Glutamatergic neuron (in vitro differentiated cells): ENCODE data around the gene WSB2. TPM values are rescaled to one million over a fixed set of nuclear protein-coding genes. Genes with fewer than 3 reads are reported as not detected.
"Not testable (repeated sequence)": the region's sequence is repeated elsewhere in the genome, so short reads cannot be mapped to it uniquely, and the experiment has no call there.

Experiments
- DNase-seq: peaks from one replicate; pipeline ENCODE4 v3.0.0; 2022
- H3K27ac Mint-ChIP-seq: one replicate; pipeline ENCODE4 v1.8.0; 2020; ENCODE audit warnings: mild to moderate bottlenecking, mixed read lengths, inconsistent platforms; ENCODE audit not compliant: unreplicated experiment
- H3K27me3 Mint-ChIP-seq: one replicate; pipeline ENCODE4 v1.8.0; 2020; ENCODE audit warnings: mild to moderate bottlenecking, moderate library complexity, mixed read lengths, inconsistent platforms; ENCODE audit not compliant: unreplicated experiment
- H3K36me3 Mint-ChIP-seq: one replicate; pipeline ENCODE4 v1.8.0; 2020; ENCODE audit warnings: mild to moderate bottlenecking, mixed read lengths, inconsistent platforms; ENCODE audit not compliant: unreplicated experiment
- H3K4me1 Mint-ChIP-seq: one replicate; pipeline ENCODE4 v1.8.0; 2020; ENCODE audit warnings: mild to moderate bottlenecking, low read depth, mixed read lengths, inconsistent platforms; ENCODE audit not compliant: unreplicated experiment
- H3K4me3 Mint-ChIP-seq: one replicate; pipeline ENCODE4 v1.8.0; 2020; ENCODE audit warnings: mild to moderate bottlenecking, mixed read lengths, inconsistent platforms; ENCODE audit not compliant: unreplicated experiment
- H3K9me3 Mint-ChIP-seq: one replicate; pipeline ENCODE4 v1.8.0; 2020; ENCODE audit warnings: mild to moderate bottlenecking, moderate library complexity, mixed read lengths, inconsistent platforms; ENCODE audit not compliant: unreplicated experiment
- total RNA-seq: library from RNA; stranded (reverse); fragmentation: NEBNext Ultra II Directional; extraction: Animal tissue kit (Norgen Biotek cat#: 25700); gene quantifications from one replicate; pipeline ENCODE4 v1.2.1, GENCODE V29; 2021; ENCODE audit not compliant: unreplicated experiment
- TF ChIP-seq, protein P1 (sequence below): fragments of 200-600 bp; sonication (generic); IDR thresholded peaks from one replicate; pipeline ENCODE4 v1.5.0; 2021; ENCODE audit not compliant: partially characterized antibody, unreplicated experiment

WSB2 gene
- total RNA-seq, 1 donor from 2014 or later, result 76.4 TPM

DNA sequence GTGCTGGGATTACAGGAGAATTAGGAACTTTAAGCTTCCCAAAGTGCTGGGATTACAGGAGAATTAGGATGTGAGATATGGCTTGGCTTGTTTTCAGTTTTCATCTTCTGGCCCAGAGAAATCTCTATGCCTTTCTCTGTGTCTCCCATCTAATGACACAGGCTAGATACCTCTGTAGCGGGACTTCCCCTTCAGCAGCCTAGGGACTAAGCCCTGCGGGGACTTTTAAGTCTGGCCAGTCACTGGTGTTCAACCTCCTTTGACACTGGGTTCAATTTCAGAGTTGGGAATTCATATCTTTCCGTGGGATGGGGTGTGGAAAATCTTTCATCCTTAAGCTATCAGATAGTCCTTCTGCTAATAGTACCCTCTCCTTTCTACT lies 38.3 kb downstream of the WSB2 start:
- Mint-ChIP-seq H3K4me3 (no peak overlapping the region), H3K9me3 (peaks cover 2% of the 10 kb centered on the region), H3K36me3 (no peaks in the 10 kb centered on the region), H3K27me3 (peaks cover 3% of the 10 kb centered on the region), H3K27ac (no peak overlapping the region), H3K4me1 (no peaks in the 10 kb centered on the region)
- DNase-seq, result no peak
- TF ChIP-seq, protein P1, sequence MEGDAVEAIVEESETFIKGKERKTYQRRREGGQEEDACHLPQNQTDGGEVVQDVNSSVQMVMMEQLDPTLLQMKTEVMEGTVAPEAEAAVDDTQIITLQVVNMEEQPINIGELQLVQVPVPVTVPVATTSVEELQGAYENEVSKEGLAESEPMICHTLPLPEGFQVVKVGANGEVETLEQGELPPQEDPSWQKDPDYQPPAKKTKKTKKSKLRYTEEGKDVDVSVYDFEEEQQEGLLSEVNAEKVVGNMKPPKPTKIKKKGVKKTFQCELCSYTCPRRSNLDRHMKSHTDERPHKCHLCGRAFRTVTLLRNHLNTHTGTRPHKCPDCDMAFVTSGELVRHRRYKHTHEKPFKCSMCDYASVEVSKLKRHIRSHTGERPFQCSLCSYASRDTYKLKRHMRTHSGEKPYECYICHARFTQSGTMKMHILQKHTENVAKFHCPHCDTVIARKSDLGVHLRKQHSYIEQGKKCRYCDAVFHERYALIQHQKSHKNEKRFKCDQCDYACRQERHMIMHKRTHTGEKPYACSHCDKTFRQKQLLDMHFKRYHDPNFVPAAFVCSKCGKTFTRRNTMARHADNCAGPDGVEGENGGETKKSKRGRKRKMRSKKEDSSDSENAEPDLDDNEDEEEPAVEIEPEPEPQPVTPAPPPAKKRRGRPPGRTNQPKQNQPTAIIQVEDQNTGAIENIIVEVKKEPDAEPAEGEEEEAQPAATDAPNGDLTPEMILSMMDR, result no peak

DNA sequence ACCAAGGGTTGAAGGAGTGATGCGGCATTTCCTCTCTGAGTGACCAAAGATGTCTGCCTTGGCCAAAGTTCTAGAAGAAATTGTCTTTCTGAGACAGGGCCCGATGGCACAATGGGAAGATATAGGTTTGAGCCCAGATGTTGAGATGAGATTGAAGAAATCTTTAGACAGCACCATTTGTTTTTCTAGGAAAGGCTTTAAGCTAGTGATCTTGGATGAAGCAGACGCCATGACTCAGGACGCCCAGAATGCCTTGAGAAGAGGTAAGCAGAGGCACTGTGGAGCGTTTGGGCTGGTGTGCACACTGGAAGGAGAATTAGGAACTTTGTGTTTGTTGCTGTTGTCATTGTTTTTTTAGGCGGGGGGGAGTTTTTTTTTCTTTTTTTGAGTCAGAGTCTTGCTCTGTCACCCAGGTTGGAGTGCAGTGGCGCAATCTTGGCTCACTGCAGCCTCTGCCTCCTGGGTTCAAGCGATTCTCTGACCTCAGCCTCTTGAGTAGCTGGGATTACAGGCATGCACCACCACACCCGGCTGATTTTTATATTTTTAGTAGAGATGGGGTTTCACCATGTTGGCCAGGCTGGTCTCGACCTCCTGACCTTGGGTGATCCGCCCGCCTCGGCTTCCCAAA lies 38.8 kb downstream of the WSB2 start:
- H3K4me1 Mint-ChIP-seq, H3K36me3 Mint-ChIP-seq, H3K9me3 Mint-ChIP-seq, DNase-seq, H3K4me3 Mint-ChIP-seq, H3K27me3 Mint-ChIP-seq: not testable (repeated sequence)
- H3K27ac Mint-ChIP-seq, result peak overlapping the region; percentile 20

DNA sequence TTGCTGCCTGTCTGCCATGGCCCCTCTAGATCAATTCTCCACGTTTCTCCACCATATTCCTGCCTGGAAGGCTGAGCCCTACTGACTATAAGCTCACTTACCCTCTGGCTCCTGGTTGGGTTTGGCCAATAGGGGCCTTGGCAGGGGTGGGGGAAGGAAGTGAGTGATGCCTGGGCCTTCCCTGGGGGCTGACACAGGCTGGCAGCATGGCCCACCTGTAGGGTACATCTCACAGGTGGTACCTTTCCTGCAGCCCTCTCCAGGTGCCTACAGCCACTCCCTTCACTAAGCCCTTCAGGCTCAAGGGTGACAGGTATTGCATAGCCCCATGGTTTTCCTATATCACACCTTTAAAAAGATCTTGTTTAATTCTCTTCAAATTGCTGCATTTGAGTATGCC lies 40.9 kb downstream of the WSB2 start:
- Mint-ChIP-seq H3K9me3 (peaks cover 2% of the 10 kb centered on the region), H3K36me3 (no peaks in the 10 kb centered on the region), H3K4me3 (no peak overlapping the region), H3K4me1 (no peaks in the 10 kb centered on the region), H3K27me3 (no peaks in the 10 kb centered on the region), H3K27ac (no peak overlapping the region)
- TF ChIP-seq, protein P1, result no peak
- no peak for DNase-seq

DNA sequence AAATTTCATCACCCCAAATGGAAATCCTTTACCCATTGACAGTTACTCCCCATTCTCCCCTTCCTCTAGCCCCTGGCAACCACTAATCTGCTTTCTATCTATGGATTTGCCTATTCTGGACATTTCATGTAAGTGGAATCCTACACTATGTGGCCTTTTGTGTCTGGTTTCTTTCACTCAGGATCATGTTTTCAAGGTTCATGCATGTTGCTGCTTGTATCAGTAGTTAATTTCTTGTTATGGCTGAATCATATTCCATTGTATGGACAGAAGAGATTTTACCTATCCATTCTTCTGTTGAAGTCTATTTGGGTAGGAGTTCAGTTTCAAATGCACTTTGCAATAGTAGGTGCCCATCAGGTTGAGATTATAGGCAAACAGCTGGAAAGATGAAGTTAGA lies 43.1 kb downstream of the WSB2 start:
- TF ChIP-seq, protein P1, result no peak
- H3K4me3 Mint-ChIP-seq, result peak overlapping the region; percentile 82
- DNase-seq, result no peak
- peak overlapping the region; percentile 7 for H3K27ac Mint-ChIP-seq
- no peaks in the 10 kb centered on the region for H3K4me1 Mint-ChIP-seq
- no peaks in the 10 kb centered on the region for H3K36me3 Mint-ChIP-seq
- H3K27me3 Mint-ChIP-seq, result no peaks in the 10 kb centered on the region
- peaks cover 2% of the 10 kb centered on the region for H3K9me3 Mint-ChIP-seq

DNA sequence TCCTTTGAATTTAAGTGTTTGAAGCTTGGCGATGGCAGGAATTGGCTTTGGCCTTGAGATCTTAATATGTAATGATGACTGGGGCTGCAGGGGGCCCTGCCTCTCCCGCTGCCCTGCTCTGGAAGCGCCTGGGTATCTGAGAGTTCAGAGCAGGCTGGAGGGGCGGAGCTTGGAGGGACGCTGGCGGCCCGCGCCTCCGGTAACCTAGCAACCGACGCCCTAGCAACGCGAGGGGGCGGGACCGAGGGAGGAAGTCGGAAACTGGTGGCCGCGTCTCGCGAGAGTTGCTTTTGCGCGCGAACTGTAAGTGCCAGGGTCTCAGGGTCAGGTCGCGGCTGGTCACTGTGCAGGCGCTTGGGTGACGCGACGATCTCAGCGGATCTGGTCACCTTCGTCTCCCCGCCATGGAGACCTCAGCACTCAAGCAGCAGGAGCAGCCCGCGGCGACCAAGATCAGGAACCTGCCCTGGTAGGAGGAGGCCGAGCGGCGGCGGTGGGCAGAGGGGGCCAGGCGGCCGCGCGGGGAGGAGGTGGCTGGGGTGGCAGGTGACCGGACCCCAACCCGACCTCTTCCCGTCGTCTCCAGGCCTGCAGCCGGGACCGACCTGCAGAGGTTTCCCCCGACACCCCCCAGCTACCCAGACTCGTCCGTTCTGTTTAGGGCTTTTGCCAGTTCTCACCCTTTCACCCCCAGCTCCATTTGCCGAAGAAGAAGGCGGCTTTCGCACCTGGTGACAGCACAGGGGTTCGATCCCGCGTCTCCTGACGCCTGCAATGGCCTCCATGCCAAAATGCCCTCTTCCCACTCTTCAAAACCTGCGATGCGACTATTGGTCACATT lies 44.3 kb downstream of the WSB2 start, which contains the start of gene RFC5:
TSS of gene RFC5 (plus strand) at position 280 of the 841 bp plus-strand sequence. CDS start at position 405, 125 bp downstream.
- Mint-ChIP-seq H3K4me1 (no peaks in the 10 kb centered on the region), H3K36me3 (no peaks in the 10 kb centered on the region), H3K27me3 (no peaks in the 10 kb centered on the region), H3K4me3 (peak within 1 kb of the TSS; percentile 86), H3K27ac (peak within 1 kb of the TSS; percentile 8), H3K9me3 (peaks cover 2% of the 10 kb centered on the region)
- DNase-seq, result peak; percentile 100
- TF ChIP-seq, protein P1, result no peak
